ENCODE data around the gene TRIM66.

Gene TRIM66

GRCh38 chr11:8719721-8720120, 37.3 kb upstream of the TRIM66 start:
- no peaks in the 10 kb centered on the region for H3K9me3 Mint-ChIP-seq
- no peak overlapping the region for H3K27ac Mint-ChIP-seq
- peaks cover 4% of the 10 kb centered on the region for H3K27me3 Mint-ChIP-seq
- H3K36me3 Mint-ChIP-seq (ENCODE audit: low read depth), result no peaks in the 10 kb centered on the region
- no peak overlapping the region for H3K4me3 Mint-ChIP-seq
- H3K4me1 Mint-ChIP-seq (ENCODE audit: low read depth), result peaks cover 6% of the 10 kb centered on the region

- no peaks in the 10 kb centered on the region for H3K36me3 Mint-ChIP-seq (ENCODE audit: low read depth)
- H3K4me1 Mint-ChIP-seq (ENCODE audit: low read depth), result peaks cover 6% of the 10 kb centered on the region
- no peak overlapping the region for H3K4me3 Mint-ChIP-seq
- no peak overlapping the region for H3K27ac Mint-ChIP-seq
- H3K9me3 Mint-ChIP-seq, result no peaks in the 10 kb centered on the region
- peaks cover 4% of the 10 kb centered on the region for H3K27me3 Mint-ChIP-seq
These were observed 36.8 kb upstream of the TRIM66 start for GRCh38 chr11:8719211-8719649.

GRCh38 chr11:8717876-8718753, 35.6 kb upstream of the TRIM66 start:
- Mint-ChIP-seq H3K4me3 (no peak overlapping the region), H3K9me3 (no peaks in the 10 kb centered on the region), H3K36me3 (ENCODE audit: low read depth) (no peaks in the 10 kb centered on the region), H3K4me1 (ENCODE audit: low read depth) (peaks cover 6% of the 10 kb centered on the region), H3K27me3 (peaks cover 4% of the 10 kb centered on the region), H3K27ac (no peak overlapping the region)

GRCh38 chr11:8717544-8717875, 35.0 kb upstream of the TRIM66 start:
- H3K36me3 Mint-ChIP-seq (ENCODE audit: low read depth), result no peaks in the 10 kb centered on the region
- no peaks in the 10 kb centered on the region for H3K9me3 Mint-ChIP-seq
- H3K4me3 Mint-ChIP-seq, result no peak overlapping the region
- peaks cover 4% of the 10 kb centered on the region for H3K27me3 Mint-ChIP-seq
- H3K27ac Mint-ChIP-seq, result no peak overlapping the region
- peaks cover 6% of the 10 kb centered on the region for H3K4me1 Mint-ChIP-seq (ENCODE audit: low read depth)

GRCh38 chr11:8715501-8715900, 33.0 kb upstream of the TRIM66 start:
- peaks cover 6% of the 10 kb centered on the region for H3K4me1 Mint-ChIP-seq (ENCODE audit: low read depth)
- H3K9me3 Mint-ChIP-seq, result no peaks in the 10 kb centered on the region
- no peak overlapping the region for H3K4me3 Mint-ChIP-seq
- no peak overlapping the region for H3K27ac Mint-ChIP-seq
- no peaks in the 10 kb centered on the region for H3K36me3 Mint-ChIP-seq (ENCODE audit: low read depth)
- H3K27me3 Mint-ChIP-seq, result peaks cover 2% of the 10 kb centered on the region

GRCh38 chr11:8714622-8715225, 32.3 kb upstream of the TRIM66 start:
- Mint-ChIP-seq H3K27me3 (no peaks in the 10 kb centered on the region), H3K36me3 (ENCODE audit: low read depth) (no peaks in the 10 kb centered on the region), H3K27ac (no peak overlapping the region)

GRCh38 chr11:8713760-8714454, 31.4 kb upstream of the TRIM66 start:
- Mint-ChIP-seq H3K27ac (no peak overlapping the region), H3K36me3 (ENCODE audit: low read depth) (no peaks in the 10 kb centered on the region), H3K27me3 (no peaks in the 10 kb centered on the region), H3K4me1 (ENCODE audit: low read depth) (peaks cover 6% of the 10 kb centered on the region), H3K4me3 (no peak overlapping the region), H3K9me3 (no peaks in the 10 kb centered on the region)

More at GRCh38 chr11:8714622-8715225, 32.3 kb upstream of the TRIM66 start:
- Mint-ChIP-seq H3K4me1 (ENCODE audit: low read depth) (peaks cover 6% of the 10 kb centered on the region), H3K9me3 (no peaks in the 10 kb centered on the region), H3K4me3 (no peak overlapping the region)

GRCh38 chr11:8712506-8712905, 30.0 kb upstream of the TRIM66 start:
- H3K9me3 Mint-ChIP-seq, result no peaks in the 10 kb centered on the region
- no peak overlapping the region for H3K27ac Mint-ChIP-seq
- H3K4me3 Mint-ChIP-seq, result no peak overlapping the region
- H3K27me3 Mint-ChIP-seq, result no peaks in the 10 kb centered on the region
- H3K36me3 Mint-ChIP-seq (ENCODE audit: low read depth), result no peaks in the 10 kb centered on the region
- H3K4me1 Mint-ChIP-seq (ENCODE audit: low read depth), result peaks cover 4% of the 10 kb centered on the region

- Mint-ChIP-seq H3K4me1 (ENCODE audit: low read depth) (no peaks in the 10 kb centered on the region), H3K4me3 (no peak overlapping the region), H3K36me3 (ENCODE audit: low read depth) (no peaks in the 10 kb centered on the region), H3K9me3 (no peaks in the 10 kb centered on the region), H3K27ac (no peak overlapping the region), H3K27me3 (no peaks in the 10 kb centered on the region)
These were observed 29.5 kb upstream of the TRIM66 start for GRCh38 chr11:8711895-8712442.

GRCh38 chr11:8709777-8710176, 27.3 kb upstream of the TRIM66 start:
- Mint-ChIP-seq H3K4me3 (no peak overlapping the region), H3K4me1 (ENCODE audit: low read depth) (no peaks in the 10 kb centered on the region), H3K9me3 (no peaks in the 10 kb centered on the region), H3K27me3 (no peaks in the 10 kb centered on the region), H3K27ac (no peak overlapping the region), H3K36me3 (ENCODE audit: low read depth) (no peaks in the 10 kb centered on the region)

- Mint-ChIP-seq H3K9me3 (no peaks in the 10 kb centered on the region), H3K27me3 (no peaks in the 10 kb centered on the region), H3K4me3 (no peak overlapping the region), H3K27ac (no peak overlapping the region), H3K36me3 (ENCODE audit: low read depth) (no peaks in the 10 kb centered on the region), H3K4me1 (ENCODE audit: low read depth) (no peaks in the 10 kb centered on the region)
These were observed 26.7 kb upstream of the TRIM66 start for GRCh38 chr11:8709002-8709672.

GRCh38 chr11:8707541-8708191, 25.2 kb upstream of the TRIM66 start:
- Mint-ChIP-seq H3K27ac (no peak overlapping the region), H3K27me3 (no peaks in the 10 kb centered on the region)

GRCh38 chr11:8706673-8707432, 24.4 kb upstream of the TRIM66 start:
- Mint-ChIP-seq H3K27ac (no peak overlapping the region), H3K4me3 (no peak overlapping the region), H3K27me3 (no peaks in the 10 kb centered on the region), H3K9me3 (no peaks in the 10 kb centered on the region), H3K4me1 (ENCODE audit: low read depth) (no peaks in the 10 kb centered on the region), H3K36me3 (ENCODE audit: low read depth) (no peaks in the 10 kb centered on the region)

More at GRCh38 chr11:8707541-8708191, 25.2 kb upstream of the TRIM66 start:
- H3K36me3 Mint-ChIP-seq (ENCODE audit: low read depth), result no peaks in the 10 kb centered on the region
- no peaks in the 10 kb centered on the region for H3K4me1 Mint-ChIP-seq (ENCODE audit: low read depth)
- no peak overlapping the region for H3K4me3 Mint-ChIP-seq
- no peaks in the 10 kb centered on the region for H3K9me3 Mint-ChIP-seq

GRCh38 chr11:8705146-8705545, 22.7 kb upstream of the TRIM66 start:
- Mint-ChIP-seq H3K4me3 (no peak overlapping the region), H3K9me3 (no peaks in the 10 kb centered on the region), H3K4me1 (ENCODE audit: low read depth) (no peaks in the 10 kb centered on the region), H3K36me3 (ENCODE audit: low read depth) (no peaks in the 10 kb centered on the region), H3K27ac (no peak overlapping the region), H3K27me3 (no peaks in the 10 kb centered on the region)
